Measurements from ENCODE around the gene NXF1. TPM values are rescaled to one million over a fixed set of nuclear protein-coding genes. Genes with fewer than 3 reads are reported as not detected.
A peak's percentile ranks its signal among the peaks of the same experiment; 100 is the strongest.
"Not testable (repeated sequence)": the region's sequence is repeated elsewhere in the genome, so short reads cannot be mapped to it uniquely, and the experiment has no call there.

The NXF1 gene
- total and polyA plus RNA-seq, 7 donors, result 36.3 to 67.0 (median 42.3) TPM

GRCh38 chr11:62755086-62755615 is 50.1 kb downstream of the NXF1 start:
- H3K27ac ChIP-seq, result no peak overlapping the region

GRCh38 chr11:62753736-62754603 is 51.3 kb downstream of the NXF1 start, which contains the start of gene ZBTB3:
Gene ZBTB3 (minus strand): TSS chr11:62754160. CDS start chr11:62753664, 496 bp downstream.
- H3K9me3 ChIP-seq, result no peaks in the 10 kb centered on the region
- H3K27ac ChIP-seq, result peak within 1 kb of the TSS; percentile 92
- H3K27me3 ChIP-seq (ENCODE audit: insufficient read depth in 3 of 3, low read length in 2 of 3), result no peaks in the 10 kb centered on the region
- intact Hi-C loops (cut with DNase I), result no loop called here
- H3K4me1 ChIP-seq, result peaks cover 12% of the 10 kb centered on the region
- peak within 1 kb of the TSS; percentile 81 for H3K4me3 ChIP-seq
- WGBS, 3 donors, result 0 to 1% (median 0%) methylated on average over 46 to 47 of the region's 47 CpGs
- DNase-seq (peak; percentile 96 to 98), ATAC-seq (peak; percentile 97 to 99 (median 98))
- TF ChIP-seq CTCF (IDR thresholded peaks at IDR 0.05), result no peak
- H3K36me3 ChIP-seq (ENCODE audit: insufficient read depth in 1 of 2, low read depth in 1 of 2), result peaks cover 5 to 18% of the 10 kb centered on the region in 2 donors

More at GRCh38 chr11:62755086-62755615, 50.1 kb downstream of the NXF1 start:
- intact Hi-C loops (cut with DNase I), result no loop called here
- Histone ChIP-seq H3K27me3 (ENCODE audit: insufficient read depth in 3 of 3, low read length in 2 of 3) (no peaks in the 10 kb centered on the region), H3K36me3 (ENCODE audit: insufficient read depth in 1 of 2, low read depth in 1 of 2) (peaks cover 3 to 17% of the 10 kb centered on the region in 2 donors), H3K9me3 (no peaks in the 10 kb centered on the region), H3K4me1 (peaks cover 12% of the 10 kb centered on the region), H3K4me3 (no peak overlapping the region)
- DNase-seq (no peak), ATAC-seq (no peak)
- WGBS, 3 donors, result 70 to 74% (median 73%) methylated on average over 10 of the region's 10 CpGs
- no peak for TF ChIP-seq CTCF (IDR thresholded peaks at IDR 0.05)

GRCh38 chr11:62752994-62753735 is 52.1 kb downstream of the NXF1 start:
- H3K27me3 ChIP-seq (ENCODE audit: insufficient read depth in 3 of 3, low read length in 2 of 3), result no peaks in the 10 kb centered on the region
- intact Hi-C loops (cut with DNase I), result no loop called here
- peaks cover 12% of the 10 kb centered on the region for H3K4me1 ChIP-seq
- peak overlapping the region; percentile 81 for H3K4me3 ChIP-seq
- peak in 2 of 4 donors; percentile 0 to 3 for ATAC-seq
- peak overlapping the region; percentile 92 for H3K27ac ChIP-seq
- TF ChIP-seq CTCF (IDR thresholded peaks at IDR 0.05), result no peak
- H3K36me3 ChIP-seq (ENCODE audit: insufficient read depth in 1 of 2, low read depth in 1 of 2), result peaks cover 5 to 21% of the 10 kb centered on the region in 2 donors
- DNase-seq, result no peak
- 79 to 88% (median 82%) methylated on average over 15 of the region's 15 CpGs for WGBS, 3 donors
- H3K9me3 ChIP-seq, result no peaks in the 10 kb centered on the region

GRCh38 chr11:62752177-62752785 is 53.0 kb downstream of the NXF1 start:
- no peak for TF ChIP-seq CTCF (IDR thresholded peaks at IDR 0.05)
- intact Hi-C loops (cut with DNase I), result no loop called here
- peak overlapping the region; percentile 2 for H3K27ac ChIP-seq
- DNase-seq, result no peak
- H3K4me1 ChIP-seq, result peaks cover 12% of the 10 kb centered on the region
- no peaks in the 10 kb centered on the region for H3K9me3 ChIP-seq
- H3K27me3 ChIP-seq (ENCODE audit: insufficient read depth in 3 of 3, low read length in 2 of 3), result no peaks in the 10 kb centered on the region
- 95 to 99% (median 96%) methylated on average over 14 of the region's 14 CpGs for WGBS, 3 donors
- H3K4me3 ChIP-seq, result no peak overlapping the region
- peaks cover 5 to 21% of the 10 kb centered on the region in 2 donors for H3K36me3 ChIP-seq (ENCODE audit: insufficient read depth in 1 of 2, low read depth in 1 of 2)
- ATAC-seq, result no peak

- H3K36me3 ChIP-seq (ENCODE audit: insufficient read depth in 1 of 2, low read depth in 1 of 2), result peaks cover 5 to 21% of the 10 kb centered on the region in 2 donors
- H3K9me3 ChIP-seq; H3K4me3 ChIP-seq; H3K27me3 ChIP-seq (ENCODE audit: insufficient read depth in 3 of 3, low read length in 2 of 3); H3K27ac ChIP-seq; ATAC-seq; DNase-seq; intact Hi-C loops (cut with DNase I): not testable (repeated sequence)
- peaks cover 12% of the 10 kb centered on the region for H3K4me1 ChIP-seq
- 91 to 95% (median 93%) methylated on average over 5 of the region's 5 CpGs for WGBS, 3 donors
These were observed 55.3 kb downstream of the NXF1 start for GRCh38 chr11:62749931-62750330.
